GM18498 (cell line): Measurements from ENCODE around the gene ARRB2.

Experiments
- ATAC-seq: cut with Tn5 transposase; IDR thresholded peaks from one replicate; pipeline ENCODE4 v1.9.1; 2021; ENCODE audit warnings: mild to moderate bottlenecking, moderate library complexity; ENCODE audit not compliant: unreplicated experiment

ARRB2 gene

GRCh38 chr17:4722678-4723240 is 12.3 kb downstream of the ARRB2 start:
- no peak for ATAC-seq

- ATAC-seq: no peak
These were observed 14.2 kb downstream of the ARRB2 start for GRCh38 chr17:4724650-4725049.

GRCh38 chr17:4725646-4726310 is 15.3 kb downstream of the ARRB2 start:
- ATAC-seq: no peak

- ATAC-seq: no peak
These were observed 17.7 kb downstream of the ARRB2 start for GRCh38 chr17:4728124-4728523.

GRCh38 chr17:4733073-4733531 is 22.7 kb downstream of the ARRB2 start:
- ATAC-seq: no peak

- ATAC-seq: no peak
These were observed 24.5 kb downstream of the ARRB2 start for GRCh38 chr17:4734857-4735475.

GRCh38 chr17:4735876-4736651 is 25.6 kb downstream of the ARRB2 start:
- no peak for ATAC-seq

GRCh38 chr17:4738136-4739121 is 28.0 kb downstream of the ARRB2 start:
- ATAC-seq: no peak

- ATAC-seq: peak; percentile 54
These were observed 28.9 kb downstream of the ARRB2 start, which contains the start of the genes CXCL16 and ZMYND15 for GRCh38 chr17:4739122-4740024. Gene CXCL16, minus strand, starts transcription at chr17:4739928. Its CDS starts 589 bp downstream, at chr17:4739339. Gene ZMYND15, plus strand, starts transcription at chr17:4739833. Its CDS starts 716 bp downstream, at chr17:4740549.

GRCh38 chr17:4740025-4740351 is 29.6 kb downstream of the ARRB2 start:
- no peak for ATAC-seq

- ATAC-seq: no peak
These were observed 30.2 kb downstream of the ARRB2 start for GRCh38 chr17:4740584-4740983.

GRCh38 chr17:4741544-4741943 is 31.1 kb downstream of the ARRB2 start:
- no peak for ATAC-seq

- ATAC-seq: no peak
These were observed 31.7 kb downstream of the ARRB2 start for GRCh38 chr17:4742133-4742532.

GRCh38 chr17:4742629-4743028 is 32.2 kb downstream of the ARRB2 start:
- ATAC-seq: no peak

- ATAC-seq: no peak
These were observed 32.8 kb downstream of the ARRB2 start for GRCh38 chr17:4743216-4743615.

GRCh38 chr17:4743898-4744297 is 33.5 kb downstream of the ARRB2 start:
- ATAC-seq: no peak

GRCh38 chr17:4744999-4745969 is 34.9 kb downstream of the ARRB2 start:
- ATAC-seq: no peak

- no peak for ATAC-seq
These were observed 37.4 kb downstream of the ARRB2 start for GRCh38 chr17:4747847-4748246.
